Retina (tissue), 1 donor: ENCODE measurements around the gene AP3B1.
"Not testable (repeated sequence)": the region's sequence is repeated elsewhere in the genome, so short reads cannot be mapped to it uniquely, and the experiment has no call there.

Experiments
- DNase-seq: peaks from one replicate; pipeline ENCODE4 v3.0.0-alpha.2; 2016

Gene AP3B1

GRCh38 chr5:78137290-78137689 is 157.2 kb downstream of the AP3B1 start:
- no peak for DNase-seq

- no peak for DNase-seq
Observed at GRCh38 chr5:78133423-78133822, 161.1 kb downstream of the AP3B1 start.

- DNase-seq = no peak
Observed at GRCh38 chr5:78132507-78132906, 162.0 kb downstream of the AP3B1 start.

- DNase-seq = peak; percentile 15
Observed at GRCh38 chr5:78129597-78129996, 164.9 kb downstream of the AP3B1 start.

GRCh38 chr5:78127875-78128274 is 166.6 kb downstream of the AP3B1 start:
- no peak for DNase-seq

- no peak for DNase-seq
Observed at GRCh38 chr5:78126536-78126935, 168.0 kb downstream of the AP3B1 start.

GRCh38 chr5:78116167-78116566 is 178.3 kb downstream of the AP3B1 start:
- DNase-seq = no peak

- peak; percentile 13 for DNase-seq
Observed at GRCh38 chr5:78113689-78114264, 180.7 kb downstream of the AP3B1 start.

- peak; percentile 62 for DNase-seq
Observed at GRCh38 chr5:78112931-78113330, 181.6 kb downstream of the AP3B1 start.

- DNase-seq = no peak
Observed at GRCh38 chr5:78109891-78110324, 184.6 kb downstream of the AP3B1 start.

- peak; percentile 4 for DNase-seq
Observed at GRCh38 chr5:78108564-78108963, 185.9 kb downstream of the AP3B1 start.

GRCh38 chr5:78103232-78103918 is 191.1 kb downstream of the AP3B1 start:
- DNase-seq = peak; percentile 35

GRCh38 chr5:78102500-78102899 is 192.0 kb downstream of the AP3B1 start:
- DNase-seq = no peak

- DNase-seq = no peak
Observed at GRCh38 chr5:78095125-78095524, 199.4 kb downstream of the AP3B1 start.

GRCh38 chr5:78090002-78090401 is 204.5 kb downstream of the AP3B1 start:
- no peak for DNase-seq

GRCh38 chr5:78078858-78079257 is 215.6 kb downstream of the AP3B1 start:
- DNase-seq = no peak

- no peak for DNase-seq
Observed at GRCh38 chr5:78077369-78078068, 217.0 kb downstream of the AP3B1 start.

- DNase-seq = no peak
Observed at GRCh38 chr5:78076351-78076750, 218.1 kb downstream of the AP3B1 start.

GRCh38 chr5:78075301-78075700 is 219.2 kb downstream of the AP3B1 start:
- DNase-seq = no peak

- not testable (repeated sequence) for DNase-seq
Observed at GRCh38 chr5:78070691-78071090, 223.8 kb downstream of the AP3B1 start.

GRCh38 chr5:78067581-78067980 is 226.9 kb downstream of the AP3B1 start:
- not testable (repeated sequence) for DNase-seq

- not testable (repeated sequence) for DNase-seq
Observed at GRCh38 chr5:78066722-78067121, 227.8 kb downstream of the AP3B1 start.

- DNase-seq = no peak
Observed at GRCh38 chr5:78065663-78066062, 228.8 kb downstream of the AP3B1 start.

- DNase-seq = no peak
Observed at GRCh38 chr5:78064941-78065472, 229.5 kb downstream of the AP3B1 start.
